Measurements from ENCODE around the gene LLGL1.
A peak's percentile ranks its signal among the peaks of the same experiment; 100 is the strongest.
"Not testable (repeated sequence)": the region's sequence is repeated elsewhere in the genome, so short reads cannot be mapped to it uniquely, and the experiment has no call there.

The LLGL1 gene

DNA sequence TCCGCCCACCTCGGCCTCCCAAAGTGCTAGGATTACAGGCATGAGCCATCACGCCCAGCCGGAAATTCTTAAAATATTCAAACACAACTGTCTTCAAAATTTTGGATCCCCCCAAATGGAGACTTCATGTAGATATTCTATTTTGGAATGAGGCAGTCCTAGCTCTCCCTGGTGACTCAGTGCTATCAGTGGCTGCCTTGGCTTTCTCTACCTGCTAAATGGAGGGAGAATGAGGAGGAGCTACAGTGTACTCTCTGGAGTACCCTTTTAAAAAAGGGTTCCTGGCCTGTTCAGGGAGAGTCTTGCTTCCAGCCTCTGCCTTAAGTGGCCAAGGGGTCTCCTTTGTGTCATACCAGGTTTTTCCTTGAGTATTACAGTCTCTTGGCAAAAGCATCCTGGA, 31.0 kb upstream of the LLGL1 start:
- no peak for DNase-seq (ENCODE audit: low read depth in 2 of 2)

DNA sequence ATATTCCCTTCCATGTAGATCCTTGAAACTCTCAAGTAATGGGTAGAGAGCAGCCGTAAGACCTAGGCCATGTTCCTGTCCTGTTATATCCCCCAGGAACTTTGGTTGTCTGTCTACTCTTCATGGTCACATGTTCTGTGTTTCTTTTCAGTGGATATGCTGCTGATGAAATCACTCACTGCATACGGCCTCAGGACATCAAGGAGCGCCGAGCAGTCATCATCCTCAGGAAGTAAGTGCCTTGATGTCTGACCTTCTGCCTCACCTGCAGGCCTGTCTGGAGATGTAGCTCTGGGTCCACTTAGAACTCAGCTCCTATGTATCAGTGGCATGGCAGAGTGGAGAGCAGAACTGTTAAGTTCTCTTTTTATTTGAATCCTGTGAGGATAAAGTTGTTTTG, 30.6 kb upstream of the LLGL1 start:
- DNase-seq (ENCODE audit: low read depth in 2 of 2), result no peak

DNA sequence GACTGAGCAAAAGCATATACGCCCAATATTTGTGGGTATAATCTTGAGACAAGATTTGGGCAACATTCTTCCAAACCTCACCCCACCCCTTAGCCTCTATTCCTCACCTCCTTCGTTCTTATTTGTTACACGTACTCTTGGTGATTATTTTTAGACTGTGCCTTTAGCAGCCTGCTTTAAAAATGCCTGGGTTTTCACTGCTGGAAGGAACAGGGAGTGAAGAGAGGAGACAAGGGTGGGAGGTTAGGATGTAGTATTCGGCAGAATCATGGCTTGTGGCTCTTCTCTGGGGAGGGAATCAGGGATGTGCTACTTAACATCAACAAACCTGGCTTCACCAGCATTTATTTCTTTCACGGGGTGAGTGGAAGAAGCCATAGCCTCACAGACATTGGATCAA, 30.2 kb upstream of the LLGL1 start:
- no peak for DNase-seq (ENCODE audit: low read depth in 2 of 2)

DNA sequence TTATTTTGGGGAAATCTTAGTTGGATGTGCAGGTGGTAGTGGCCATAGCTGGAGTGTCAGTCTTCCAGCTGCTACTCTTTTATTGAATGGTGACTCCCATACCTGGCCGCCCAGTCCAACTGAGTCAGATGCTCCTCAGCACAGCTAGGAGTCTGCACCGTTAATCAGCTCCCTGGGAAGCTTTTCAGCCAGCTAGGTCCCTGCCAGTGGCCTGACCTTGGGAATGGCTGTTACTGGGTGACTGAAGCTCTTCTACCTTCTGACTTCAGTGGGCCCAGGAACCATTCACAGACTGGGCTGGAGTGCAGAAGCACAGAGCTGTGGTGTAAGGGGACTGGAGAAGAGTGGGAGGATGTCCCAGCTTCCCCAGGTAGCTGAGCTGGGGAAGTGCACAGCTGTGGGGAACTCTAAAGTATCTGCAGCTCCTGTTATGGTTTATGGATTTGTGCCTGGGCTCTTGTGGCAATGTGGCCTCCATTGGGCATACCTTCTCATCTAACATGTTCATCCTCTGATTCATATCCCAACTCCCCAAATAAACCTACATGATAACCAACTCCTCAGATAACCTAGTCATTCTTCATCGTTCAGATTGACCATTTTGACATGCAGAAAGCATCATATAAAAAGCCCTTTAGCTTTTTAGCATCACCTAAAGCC, 27.8 kb upstream of the LLGL1 start:
- no peak for DNase-seq (ENCODE audit: low read depth in 2 of 2)

DNA sequence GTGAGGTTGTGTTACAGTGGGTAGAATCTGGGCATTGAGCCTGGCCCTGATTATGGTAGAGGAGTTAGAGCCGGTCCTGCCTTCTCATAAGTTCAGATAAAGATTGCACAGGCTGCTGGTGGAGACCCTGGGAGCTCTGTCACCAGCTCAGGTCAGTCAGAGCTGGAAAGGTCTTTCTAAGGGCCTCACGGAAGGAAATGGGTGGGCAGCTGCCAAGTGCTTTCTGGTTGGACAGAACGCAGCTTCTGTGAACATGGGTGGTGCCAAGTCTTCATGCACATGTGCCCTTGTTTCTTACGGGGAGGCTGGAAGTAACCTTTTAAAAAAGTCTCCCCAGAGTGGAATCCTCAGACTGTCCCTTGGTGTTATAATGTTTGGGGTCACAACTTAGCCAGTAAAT, 26.9 kb upstream of the LLGL1 start:
- DNase-seq (ENCODE audit: low read depth in 2 of 2), result no peak

DNA sequence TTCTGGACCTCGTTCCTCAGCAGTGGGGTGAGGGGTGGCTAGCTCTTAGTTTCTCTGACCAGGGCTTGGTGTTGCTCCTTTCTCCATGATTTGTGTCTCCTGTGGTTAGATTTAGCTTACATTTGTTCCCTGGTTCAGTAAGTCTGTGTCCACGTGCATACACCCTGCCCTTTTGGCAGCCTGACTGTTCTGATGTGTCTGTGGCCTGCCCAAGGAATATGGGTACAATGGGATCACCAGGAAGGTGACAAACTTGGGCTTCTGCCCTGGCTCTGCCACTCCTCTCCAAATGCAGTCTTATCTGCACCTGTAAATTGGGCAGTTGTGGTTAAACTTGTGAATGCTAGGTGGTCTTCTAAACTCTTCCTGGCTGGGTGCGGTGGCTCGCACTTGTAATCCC, 24.3 kb upstream of the LLGL1 start:
- DNase-seq (ENCODE audit: low read depth in 2 of 2), result no peak

DNA sequence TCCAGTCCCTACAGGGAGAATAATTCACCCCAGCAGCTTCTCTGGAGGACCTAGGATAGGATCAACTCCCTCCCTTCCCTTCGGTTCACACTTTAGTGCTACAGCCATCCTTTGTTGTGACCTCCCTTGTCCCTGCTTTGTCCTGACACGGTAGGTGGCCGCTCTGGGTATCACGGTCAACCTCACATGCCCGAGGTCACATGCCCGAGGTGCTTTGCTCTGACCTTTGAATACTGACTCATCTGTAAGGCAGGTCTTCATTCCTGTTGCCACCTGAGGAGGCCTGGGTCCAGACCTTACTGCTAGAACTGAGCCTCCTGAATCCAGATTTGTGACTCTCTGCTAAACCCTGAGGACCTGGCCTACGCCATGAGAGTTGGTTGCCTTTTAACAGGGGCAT, 22.1 kb upstream of the LLGL1 start:
- DNase-seq (ENCODE audit: low read depth in 2 of 2), result no peak

DNA sequence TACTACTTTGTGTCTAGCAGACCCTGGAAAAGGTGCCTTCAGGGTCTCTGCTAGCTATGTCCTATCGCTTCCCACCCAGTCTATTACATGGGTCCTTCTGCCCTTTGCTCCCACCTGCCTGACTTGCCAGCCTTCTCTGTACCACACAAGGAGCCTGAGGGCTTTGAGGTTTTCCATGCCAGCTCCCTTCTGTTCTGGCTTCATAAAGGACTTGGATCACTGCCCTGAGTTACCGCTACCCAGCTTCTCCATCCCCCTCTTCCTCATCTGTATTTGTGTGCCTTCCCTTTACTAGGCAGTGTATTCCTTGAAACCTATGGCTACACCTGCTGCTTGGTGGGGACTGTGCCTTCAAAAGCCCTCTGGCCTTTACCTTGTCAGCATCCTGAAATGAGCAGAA, 19.6 kb upstream of the LLGL1 start:
- no peak for DNase-seq (ENCODE audit: low read depth in 2 of 2)

DNA sequence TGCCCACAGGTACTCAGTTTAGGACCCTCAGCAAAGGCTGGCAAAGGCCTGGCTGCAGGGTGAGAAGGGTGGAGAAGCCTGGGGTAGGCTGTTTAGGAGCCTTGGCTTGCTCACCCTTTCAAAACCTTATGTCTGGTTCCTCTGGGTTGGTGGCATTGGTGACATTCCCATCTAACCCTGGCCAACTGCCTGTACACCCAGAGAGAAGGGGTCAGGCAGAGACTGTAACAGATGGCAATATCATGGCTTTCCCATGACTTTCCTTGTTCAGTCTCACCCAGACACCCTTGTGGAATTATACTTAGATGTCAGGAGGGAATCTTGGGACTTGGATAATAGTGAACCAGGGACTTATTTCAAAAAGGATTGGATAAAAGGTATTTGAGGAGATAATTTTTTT, 18.5 kb upstream of the LLGL1 start:
- DNase-seq (ENCODE audit: low read depth in 2 of 2), result no peak

DNA sequence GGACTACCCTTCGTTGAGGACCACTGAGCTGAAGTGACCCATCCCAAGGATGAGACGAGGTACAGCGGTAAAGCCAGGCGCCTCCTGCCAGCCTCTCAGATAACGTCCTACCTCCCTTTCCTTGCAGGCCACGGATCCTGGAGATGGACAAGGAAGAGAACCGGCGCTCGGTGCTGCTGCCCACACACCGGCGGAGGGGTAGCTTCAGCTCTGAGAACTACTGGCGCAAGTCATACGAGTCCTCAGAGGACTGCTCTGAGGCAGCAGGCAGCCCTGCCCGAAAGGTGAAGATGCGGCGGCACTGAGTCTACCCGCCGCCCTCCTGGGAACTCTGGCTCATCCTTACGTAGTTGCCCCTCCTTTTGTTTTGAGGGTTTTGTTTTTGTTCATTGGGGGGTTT, 17.3 kb upstream of the LLGL1 start:
- no peak for DNase-seq (ENCODE audit: low read depth in 2 of 2)

DNA sequence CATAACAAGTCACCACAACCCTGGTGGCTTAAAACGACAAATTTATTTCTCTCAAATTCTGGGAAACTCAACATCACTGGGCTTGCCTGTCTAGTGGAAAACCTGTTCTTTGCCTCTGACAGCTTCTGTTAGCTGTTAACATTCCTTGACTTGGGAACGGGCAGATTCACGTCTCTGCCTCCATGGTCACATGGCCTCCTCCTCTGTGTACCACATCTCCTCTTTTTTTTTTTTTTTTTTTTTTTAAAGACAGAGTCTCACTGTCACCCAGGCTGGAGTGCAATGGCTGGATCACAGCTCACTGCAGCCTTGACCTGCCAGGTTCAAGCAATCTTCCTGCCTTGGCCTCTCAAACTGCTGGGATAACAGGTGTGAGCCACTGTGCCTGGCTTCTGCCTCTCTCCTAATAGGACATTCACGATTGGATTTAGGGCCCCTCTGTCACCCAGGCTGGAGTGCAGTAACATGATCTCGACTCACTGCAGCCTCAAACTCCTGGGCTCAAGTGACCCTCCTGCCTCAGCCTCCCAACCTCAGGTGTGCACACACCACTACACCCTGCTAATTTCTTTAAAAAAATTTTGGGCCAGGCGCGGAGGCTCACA, 11.7 kb upstream of the LLGL1 start:
- DNase-seq (ENCODE audit: low read depth in 2 of 2), result no peak

DNA sequence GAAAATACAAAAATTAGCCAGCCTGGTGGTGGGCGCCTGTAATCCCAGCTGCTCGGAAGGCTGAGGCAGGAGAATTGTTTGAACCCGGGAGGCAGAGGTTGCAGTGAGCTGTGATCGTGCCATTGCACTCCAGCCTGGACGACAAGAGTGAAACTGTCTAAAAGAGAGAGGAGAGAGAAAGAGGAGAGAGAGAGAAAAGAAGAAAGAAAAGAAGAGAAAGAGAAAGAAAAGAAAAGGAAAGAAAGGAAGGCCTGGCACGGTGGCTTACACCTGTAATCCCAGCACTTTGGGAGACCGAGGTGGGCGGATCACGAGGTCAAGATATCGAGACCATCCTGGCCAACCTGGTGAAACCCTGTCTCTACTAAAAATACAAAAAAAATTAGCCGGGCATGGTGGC, 8.5 kb upstream of the LLGL1 start:
- not testable (repeated sequence) for DNase-seq (ENCODE audit: low read depth in 2 of 2)

DNA sequence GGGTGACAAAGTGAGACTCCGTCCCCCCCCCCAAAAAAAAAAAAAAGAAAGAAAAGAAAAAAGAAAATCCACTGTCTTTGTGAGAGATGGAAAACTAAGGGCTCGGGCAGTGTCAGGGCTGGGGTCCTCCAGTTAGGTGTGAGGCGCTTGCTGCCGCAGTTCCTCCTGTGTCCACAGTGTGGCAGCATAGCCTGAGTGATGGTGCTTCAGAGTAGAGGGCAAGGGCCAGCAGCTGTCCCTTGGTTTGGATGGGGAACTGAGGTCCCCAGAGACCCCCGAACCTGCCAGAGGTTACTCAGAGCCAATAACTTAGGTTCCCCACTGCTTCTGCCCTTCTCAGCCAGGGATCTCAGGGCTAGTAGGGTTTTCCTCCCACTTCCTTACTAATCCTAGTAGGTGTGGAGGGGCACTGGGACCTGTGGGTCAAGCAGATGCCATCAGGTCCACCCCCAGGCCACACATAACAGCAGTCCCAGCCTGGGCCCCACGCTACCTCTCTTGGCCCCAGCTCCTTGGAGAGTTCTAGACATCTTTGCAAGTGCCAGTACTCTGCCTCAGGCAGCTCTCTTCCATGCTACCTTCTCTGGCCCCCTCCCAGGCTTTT, 7.9 kb upstream of the LLGL1 start:
- peak; percentile 66 to 74 for DNase-seq (ENCODE audit: low read depth in 2 of 2)

DNA sequence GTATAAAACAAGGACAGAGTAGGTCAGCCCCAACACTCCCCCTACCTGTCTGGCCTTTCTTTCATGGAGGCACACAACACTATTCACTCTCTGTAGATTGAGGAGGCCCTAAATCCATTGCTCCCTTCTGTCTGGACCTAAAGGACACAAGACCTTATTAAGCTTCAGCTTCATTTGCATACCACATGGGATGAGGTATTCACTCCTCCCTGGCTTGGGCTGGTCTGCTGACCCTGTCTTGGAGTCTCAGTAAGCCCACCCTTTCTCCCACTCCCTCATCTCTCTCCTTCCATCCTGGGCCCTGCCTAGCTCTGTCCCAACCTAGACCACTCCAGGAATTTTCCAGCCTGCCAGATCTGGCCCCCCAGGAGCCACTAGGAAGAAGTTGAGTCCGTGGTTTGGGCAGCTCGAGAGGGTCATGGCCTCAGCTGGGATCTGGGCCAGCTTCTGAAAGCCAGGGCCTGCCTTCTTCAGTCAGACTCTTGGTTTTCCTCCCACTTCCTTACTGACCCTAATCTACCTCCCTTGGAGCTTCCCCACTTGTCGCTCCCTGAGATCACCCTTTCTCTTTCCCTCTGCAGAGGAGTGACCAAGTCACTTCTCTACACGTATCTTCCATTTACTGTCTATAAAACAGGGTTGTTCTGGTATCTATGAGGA, 6.5 kb upstream of the LLGL1 start:
- DNase-seq (ENCODE audit: low read depth in 2 of 2), result no peak

DNA sequence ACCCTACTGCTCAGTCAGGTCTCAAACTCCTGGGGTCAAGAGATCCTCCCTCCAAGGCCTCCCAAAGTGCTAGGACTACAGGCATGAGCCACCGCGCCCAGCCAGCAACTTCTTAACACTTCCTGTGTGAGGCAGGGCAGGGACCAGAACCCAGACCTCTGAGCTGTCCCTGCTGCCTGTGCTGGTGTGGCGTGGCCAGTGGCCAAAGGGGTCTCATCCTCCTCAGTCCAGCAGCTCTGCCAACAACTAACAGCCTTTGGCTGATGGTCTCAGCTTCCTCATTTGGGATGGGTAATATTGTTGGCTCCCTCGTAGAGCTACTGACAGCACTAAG, 1.4 kb upstream of the LLGL1 start:
- no peak for DNase-seq (ENCODE audit: low read depth in 2 of 2)

DNA sequence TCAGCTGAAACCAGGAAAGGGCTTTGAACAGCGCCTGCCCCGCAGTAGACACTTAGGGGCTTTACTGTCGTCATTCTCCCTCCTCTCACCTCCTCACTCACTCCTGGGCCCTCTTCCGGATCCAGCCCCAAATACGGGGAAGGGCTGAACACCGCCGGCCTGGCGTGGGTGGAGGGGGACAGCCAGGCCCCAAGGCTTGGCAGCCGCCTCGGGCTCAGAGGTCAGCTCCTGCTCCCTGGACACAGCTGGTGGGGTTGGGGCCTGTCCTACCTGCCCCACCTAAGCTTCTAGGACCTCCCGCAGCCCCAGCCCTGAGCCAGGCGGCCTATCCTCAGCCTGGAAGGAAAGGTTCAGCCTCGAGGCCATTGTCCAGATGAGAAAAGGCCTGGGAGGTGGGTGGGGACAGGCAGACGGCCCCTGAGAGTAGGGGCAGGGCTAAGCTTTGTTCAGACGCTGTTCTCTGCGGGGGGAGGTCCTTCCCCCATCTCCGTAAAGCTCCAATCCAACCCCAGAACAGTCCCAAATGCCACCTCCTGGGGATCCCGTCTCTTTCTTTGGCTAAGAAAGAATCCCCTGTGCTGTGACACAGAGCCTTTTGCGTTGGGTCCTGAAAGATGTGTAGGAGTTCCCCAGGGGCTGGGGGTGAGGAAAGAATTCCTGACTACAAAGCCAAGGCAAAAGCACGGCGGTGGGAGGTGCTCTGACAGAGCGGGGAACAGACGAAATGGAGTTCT, 881 bp upstream of the LLGL1 start:
- no peak for DNase-seq (ENCODE audit: low read depth in 2 of 2)

DNA sequence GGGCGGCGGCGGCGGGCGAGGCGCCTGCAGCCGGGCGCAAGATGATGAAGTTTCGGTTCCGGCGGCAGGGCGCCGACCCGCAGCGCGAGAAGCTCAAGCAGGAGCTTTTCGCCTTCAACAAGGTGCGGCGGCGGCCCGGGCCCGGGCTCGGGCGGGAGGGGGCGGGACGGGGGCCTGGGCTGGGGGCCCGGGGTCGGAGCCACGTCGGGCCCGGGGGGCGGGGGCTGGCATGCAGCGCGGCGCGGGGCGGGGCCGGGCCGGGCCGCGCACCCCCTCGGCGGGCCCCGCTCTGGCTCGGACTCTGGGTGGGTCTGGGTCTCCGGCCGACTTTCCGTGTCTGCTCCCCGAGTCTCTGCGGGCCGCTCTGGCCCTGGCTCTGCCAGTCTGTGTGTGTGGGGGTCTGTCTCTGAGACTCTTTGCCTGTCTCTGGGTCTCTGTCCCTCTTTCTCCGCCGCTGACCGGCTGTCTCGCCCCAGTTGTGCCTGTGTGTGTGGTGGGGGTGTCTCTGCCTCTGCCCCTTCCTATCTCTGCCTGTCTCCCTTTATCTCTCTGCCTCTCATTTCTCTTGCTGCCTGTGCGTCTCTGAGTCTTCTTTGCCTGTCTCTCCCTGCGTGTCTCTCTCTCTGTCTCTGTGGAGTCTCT, 328 bp downstream of the LLGL1 start:
- DNase-seq (ENCODE audit: low read depth in 2 of 2), result no peak

DNA sequence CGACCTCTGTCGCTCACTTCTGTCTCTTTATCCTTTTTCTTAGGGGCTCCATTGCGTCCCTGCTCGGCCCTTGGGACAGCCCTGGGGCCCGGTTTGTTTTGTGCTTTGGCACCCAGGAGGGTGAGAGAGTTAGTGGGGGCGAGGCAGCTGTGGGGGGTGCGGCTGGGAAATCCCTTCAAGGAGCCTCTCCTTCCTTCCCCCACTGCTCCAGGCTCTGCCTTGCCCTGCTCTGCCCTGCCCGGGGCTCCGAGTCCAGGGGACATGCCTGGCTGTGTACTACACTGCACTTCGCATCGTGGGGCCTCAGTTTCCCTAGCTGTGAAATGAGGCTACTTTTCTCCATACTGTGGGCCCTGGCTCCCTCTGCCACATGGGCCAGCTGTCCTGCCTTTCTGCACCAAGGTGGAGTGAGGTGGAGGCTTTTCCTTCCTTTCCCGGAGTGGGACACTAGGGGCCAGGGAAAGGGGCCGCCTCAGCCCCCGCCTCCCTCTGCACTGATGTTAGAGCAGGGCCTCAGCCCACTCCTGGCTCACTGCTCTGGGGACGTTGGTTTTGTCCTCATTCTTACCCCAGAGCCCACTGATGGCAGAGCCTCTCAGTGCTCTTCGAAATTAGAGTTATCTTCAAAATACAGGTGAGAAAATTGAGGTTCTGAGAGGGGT, 980 bp downstream of the LLGL1 start:
- no peak for DNase-seq (ENCODE audit: low read depth in 2 of 2)

DNA sequence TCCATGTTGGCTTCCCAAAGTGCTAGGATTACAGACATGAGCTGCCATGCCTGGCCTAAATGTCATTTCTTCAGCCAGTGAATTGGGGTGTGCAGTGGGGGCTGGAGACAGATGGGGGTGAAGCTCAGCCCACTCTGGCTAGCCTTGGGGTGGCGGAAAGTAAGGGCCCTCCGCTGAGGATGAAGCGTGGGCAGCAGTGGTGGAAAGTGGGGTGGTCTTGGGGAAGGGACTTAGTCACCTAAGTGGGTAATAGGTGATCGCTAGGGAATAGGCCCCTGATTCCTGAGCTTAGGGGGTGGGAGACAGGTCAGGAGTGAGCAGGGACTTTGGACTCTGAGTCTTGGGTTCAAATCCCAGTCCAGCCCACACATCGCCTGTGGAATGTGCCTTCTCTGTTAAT, 2.2 kb downstream of the LLGL1 start:
- no peak for DNase-seq (ENCODE audit: low read depth in 2 of 2)

DNA sequence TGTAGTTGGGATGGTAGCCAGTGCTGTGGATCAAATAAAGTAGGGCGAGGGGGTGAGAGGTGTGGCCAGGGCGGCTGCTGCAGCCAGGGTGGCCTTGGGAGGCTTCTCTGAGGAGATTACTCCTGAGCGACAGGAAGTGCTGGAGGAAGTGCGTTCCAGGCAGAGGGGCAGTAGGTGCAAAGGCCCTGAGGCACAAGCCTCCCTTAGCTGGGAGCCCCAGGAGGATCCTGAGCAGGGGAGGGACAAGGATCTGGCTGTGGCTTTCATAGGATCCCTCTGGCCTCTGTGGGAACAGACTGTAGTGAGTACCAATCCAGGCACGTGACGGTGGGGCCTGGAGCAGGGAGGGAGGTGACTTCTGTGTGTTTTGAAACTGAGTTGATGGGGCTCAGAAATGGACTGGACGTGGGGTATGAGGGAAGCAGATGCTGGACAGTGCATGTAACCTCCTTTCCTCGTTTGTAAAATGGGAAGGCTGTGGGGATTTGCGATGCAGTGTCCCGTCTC, 2.8 kb downstream of the LLGL1 start:
- DNase-seq (ENCODE audit: low read depth in 2 of 2), result no peak

DNA sequence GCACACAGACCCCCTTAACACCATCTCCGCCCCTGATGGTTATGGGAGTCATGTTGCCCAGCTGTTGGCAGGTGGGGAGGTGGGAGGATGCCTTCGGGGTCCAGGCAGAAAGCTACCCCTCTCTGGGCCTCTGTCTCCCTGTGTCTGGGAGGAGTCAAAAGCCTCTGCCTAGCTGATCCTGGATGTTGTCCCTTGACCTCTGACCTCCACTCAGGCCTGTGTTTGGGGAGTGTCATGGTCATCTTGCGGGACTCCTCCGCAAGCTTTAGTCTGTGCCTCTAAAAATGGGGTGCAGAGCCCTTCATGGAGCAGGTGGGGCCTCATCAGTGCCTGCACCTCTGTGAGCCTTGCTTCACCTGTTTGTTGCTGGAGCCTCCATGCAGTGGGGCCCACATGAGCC, 3.8 kb downstream of the LLGL1 start:
- DNase-seq (ENCODE audit: low read depth in 2 of 2), result no peak

All from stimulated activated CD4-positive, alpha-beta T cell treated with anti-CD3 and anti-CD28 coated beads, Interleukin-4, amount 100 ng/mL, for 48 hours (primary cell).